Rectal smooth muscle tissue (tissue), 1 donor: ENCODE measurements around the gene SRCIN1.

ENCODE experiments used
- H3K27ac ChIP-seq: one replicate; pipeline ENCODE4 v1.7.0; 2013; ENCODE audit warnings: low read depth, low read length, inconsistent platforms
- H3K27me3 ChIP-seq: one replicate; pipeline ENCODE4 v1.7.0; 2013; ENCODE audit warnings: low read length; ENCODE audit not compliant: control insufficient read depth, insufficient read depth
- H3K36me3 ChIP-seq: one replicate; pipeline ENCODE4 v1.7.0; 2013; ENCODE audit warnings: low read length; ENCODE audit not compliant: control insufficient read depth, insufficient read depth
- H3K4me1 ChIP-seq: one replicate; pipeline ENCODE4 v1.7.0; 2013; ENCODE audit warnings: low read length; ENCODE audit not compliant: control insufficient read depth, insufficient read depth
- H3K4me3 ChIP-seq: one replicate; pipeline ENCODE4 v1.7.0; 2013; ENCODE audit warnings: low read length
- H3K9ac ChIP-seq: one replicate; pipeline ENCODE4 v1.7.0; 2013; ENCODE audit warnings: low read length

Gene SRCIN1

GRCh38 chr17:38600906-38601305 lies 4.8 kb downstream of the SRCIN1 start:
- no peak overlapping the region for H3K9ac ChIP-seq
- no peak overlapping the region for H3K4me3 ChIP-seq
- peaks cover 5% of the 10 kb centered on the region for H3K27me3 ChIP-seq
- H3K36me3 ChIP-seq, result no peaks in the 10 kb centered on the region
- no peak overlapping the region for H3K27ac ChIP-seq
- peaks cover 14% of the 10 kb centered on the region for H3K4me1 ChIP-seq

GRCh38 chr17:38600416-38600815 lies 5.3 kb downstream of the SRCIN1 start:
- peaks cover 14% of the 10 kb centered on the region for H3K4me1 ChIP-seq
- no peaks in the 10 kb centered on the region for H3K36me3 ChIP-seq
- H3K27me3 ChIP-seq, result peaks cover 8% of the 10 kb centered on the region
- H3K9ac ChIP-seq, result no peak overlapping the region
- no peak overlapping the region for H3K4me3 ChIP-seq
- H3K27ac ChIP-seq, result no peak overlapping the region

- Histone ChIP-seq H3K36me3 (no peaks in the 10 kb centered on the region), H3K27ac (no peak overlapping the region), H3K27me3 (peaks cover 10% of the 10 kb centered on the region), H3K4me1 (peaks cover 14% of the 10 kb centered on the region), H3K9ac (no peak overlapping the region), H3K4me3 (no peak overlapping the region)
Observed at GRCh38 chr17:38599398-38599856, 6.3 kb downstream of the SRCIN1 start.

GRCh38 chr17:38598995-38599394 lies 6.8 kb downstream of the SRCIN1 start:
- H3K9ac ChIP-seq, result no peak overlapping the region
- H3K36me3 ChIP-seq, result no peaks in the 10 kb centered on the region
- H3K4me1 ChIP-seq, result peaks cover 14% of the 10 kb centered on the region
- H3K27ac ChIP-seq, result no peak overlapping the region
- no peak overlapping the region for H3K4me3 ChIP-seq
- peaks cover 10% of the 10 kb centered on the region for H3K27me3 ChIP-seq

- Histone ChIP-seq H3K4me3 (no peak overlapping the region), H3K4me1 (peaks cover 14% of the 10 kb centered on the region), H3K36me3 (no peaks in the 10 kb centered on the region), H3K27ac (no peak overlapping the region), H3K9ac (no peak overlapping the region), H3K27me3 (peaks cover 10% of the 10 kb centered on the region)
Observed at GRCh38 chr17:38598536-38598935, 7.2 kb downstream of the SRCIN1 start.

GRCh38 chr17:38597375-38597774 lies 8.4 kb downstream of the SRCIN1 start:
- H3K9ac ChIP-seq, result no peak overlapping the region
- no peak overlapping the region for H3K4me3 ChIP-seq
- H3K27ac ChIP-seq, result no peak overlapping the region
- H3K4me1 ChIP-seq, result peaks cover 8% of the 10 kb centered on the region
- H3K27me3 ChIP-seq, result peaks cover 10% of the 10 kb centered on the region
- no peaks in the 10 kb centered on the region for H3K36me3 ChIP-seq

GRCh38 chr17:38596651-38597050 lies 9.1 kb downstream of the SRCIN1 start:
- Histone ChIP-seq H3K9ac (no peak overlapping the region), H3K27me3 (peaks cover 8% of the 10 kb centered on the region), H3K4me1 (peaks cover under 1% of the 10 kb centered on the region), H3K4me3 (no peak overlapping the region), H3K27ac (no peak overlapping the region), H3K36me3 (no peaks in the 10 kb centered on the region)

GRCh38 chr17:38595892-38596291 lies 9.9 kb downstream of the SRCIN1 start:
- Histone ChIP-seq H3K4me3 (no peak overlapping the region), H3K36me3 (no peaks in the 10 kb centered on the region), H3K9ac (no peak overlapping the region), H3K27me3 (peaks cover 8% of the 10 kb centered on the region), H3K27ac (no peak overlapping the region), H3K4me1 (no peaks in the 10 kb centered on the region)

GRCh38 chr17:38594152-38594551 lies 11.6 kb downstream of the SRCIN1 start:
- Histone ChIP-seq H3K36me3 (no peaks in the 10 kb centered on the region), H3K4me1 (no peaks in the 10 kb centered on the region), H3K27ac (no peak overlapping the region), H3K4me3 (no peak overlapping the region), H3K27me3 (peaks cover 8% of the 10 kb centered on the region), H3K9ac (no peak overlapping the region)

- Histone ChIP-seq H3K9ac (no peak overlapping the region), H3K4me1 (no peaks in the 10 kb centered on the region), H3K27ac (no peak overlapping the region)
Observed at GRCh38 chr17:38592487-38592886, 13.3 kb downstream of the SRCIN1 start.

GRCh38 chr17:38591759-38592241 lies 14.0 kb downstream of the SRCIN1 start:
- no peak overlapping the region for H3K4me3 ChIP-seq
- H3K27ac ChIP-seq, result no peak overlapping the region
- H3K9ac ChIP-seq, result no peak overlapping the region
- no peaks in the 10 kb centered on the region for H3K4me1 ChIP-seq
- peaks cover 6% of the 10 kb centered on the region for H3K27me3 ChIP-seq
- H3K36me3 ChIP-seq, result no peaks in the 10 kb centered on the region

More at GRCh38 chr17:38592487-38592886, 13.3 kb downstream of the SRCIN1 start:
- no peak overlapping the region for H3K4me3 ChIP-seq
- no peaks in the 10 kb centered on the region for H3K36me3 ChIP-seq
- H3K27me3 ChIP-seq, result peaks cover 6% of the 10 kb centered on the region

GRCh38 chr17:38590988-38591758 lies 14.6 kb downstream of the SRCIN1 start:
- no peak overlapping the region for H3K27ac ChIP-seq
- no peak overlapping the region for H3K9ac ChIP-seq
- no peaks in the 10 kb centered on the region for H3K4me1 ChIP-seq
- no peaks in the 10 kb centered on the region for H3K36me3 ChIP-seq
- peaks cover 6% of the 10 kb centered on the region for H3K27me3 ChIP-seq
- no peak overlapping the region for H3K4me3 ChIP-seq
